Heart left ventricle (tissue), 13 donors: Measurements from ENCODE around the gene RAI1.

Experiments used
- CTCF ChIP-seq, 12 donors: fragments of 200-600 bp; sonication (generic) in 4 of 12; IDR thresholded peaks; one replicate each; pipeline versions ENCODE4 v1.5.0 to v1.8.0; 2018 to 2022; ENCODE audit warnings: antibody characterized with exemption in 12 of 12, mild to moderate bottlenecking in 5 of 12
- POLR2A ChIP-seq, 2 donors: fragments of 450-650 bp; IDR thresholded peaks; one replicate each; pipeline ENCODE4 v1.6.1; 2017; ENCODE audit warnings: antibody characterized with exemption in 2 of 2, mild to moderate bottlenecking in 2 of 2, moderate library complexity in 2 of 2
- donor health status: ischemic (EF 13 %, LVEDD 7.1; RV severe dilation, severe dysfunction).
- donor health status: DM: no; HTN: yes; CAD: no.
- donor health status: DM: no; HTN: no; CAD: no.
- donor health status: ischemic (EF 25% LVEDD 6.9; RV normal size, moderate dysfunction).
- donor health status: ischemic (EF 25% LVEDD 5.7; RV mildly dilated, moderate dysfunction).
- donor health status: ischemic (EF 35%, LVEDD 5.7; RV mildly dilated, moderate dysfunction).
- donor health status: nonischemic (EF 11% LVEDD 7.7; RV severe dilation, severe dysfunction).
- donor health status: DM: yes; HTN: yes; CAD: no.
- donor health status: PGD.
- donor health status: ischemic (EF 29% LVEDD 5.4; RV normal size, mild dysfunction).
- donor health status: nonischemic (EF 23%, LVEDD 6.1; RV moderate dilation, normal function).

GRCh38 chr17:17677299-17678040 is 3.8 kb upstream of the RAI1 start:
- TF ChIP-seq CTCF (IDR thresholded peaks at IDR 0.05) (no peak), POLR2A (IDR thresholded peaks at IDR 0.05) (no peak)
